HG03025 (cell line): ENCODE data around the gene FAM25A.
"Not testable (repeated sequence)": the region's sequence is repeated elsewhere in the genome, so short reads cannot be mapped to it uniquely, and the experiment has no call there.

Experiments used
- ATAC-seq: cut with Tn5 transposase; IDR thresholded peaks from one replicate; pipeline ENCODE4 v1.9.1; 2021; ENCODE audit warnings: mild to moderate bottlenecking, moderate library complexity; ENCODE audit not compliant: unreplicated experiment, low FRiP score

FAM25A gene

GRCh38 chr10:87009134-87009696 is 10.9 kb upstream of the FAM25A start:
- not testable (repeated sequence) for ATAC-seq

GRCh38 chr10:87013528-87013927 is 6.6 kb upstream of the FAM25A start:
- not testable (repeated sequence) for ATAC-seq

GRCh38 chr10:87014986-87015716 is 4.9 kb upstream of the FAM25A start:
- not testable (repeated sequence) for ATAC-seq

GRCh38 chr10:87018127-87018526 is 2.0 kb upstream of the FAM25A start:
- ATAC-seq, result not testable (repeated sequence)

GRCh38 chr10:87019066-87019465 is 1.0 kb upstream of the FAM25A start:
- not testable (repeated sequence) for ATAC-seq

- not testable (repeated sequence) for ATAC-seq
Measured at GRCh38 chr10:87019504-87019903, 590 bp upstream of the FAM25A start.

- not testable (repeated sequence) for ATAC-seq
Measured at GRCh38 chr10:87025285-87025958, 5.3 kb downstream of the FAM25A start.

- not testable (repeated sequence) for ATAC-seq
Measured at GRCh38 chr10:87026747-87027508, 6.8 kb downstream of the FAM25A start.

- not testable (repeated sequence) for ATAC-seq
Measured at GRCh38 chr10:87030419-87030818, 10.3 kb downstream of the FAM25A start.

- ATAC-seq, result no peak
Measured at GRCh38 chr10:87030912-87031635, 11.0 kb downstream of the FAM25A start.

- ATAC-seq, result no peak
Measured at GRCh38 chr10:87036623-87037022, 16.5 kb downstream of the FAM25A start.

GRCh38 chr10:87038286-87038717 is 18.2 kb downstream of the FAM25A start:
- ATAC-seq, result no peak

- ATAC-seq, result no peak
Measured at GRCh38 chr10:87038786-87039185, 18.7 kb downstream of the FAM25A start.

GRCh38 chr10:87043579-87043978 is 23.5 kb downstream of the FAM25A start:
- ATAC-seq, result not testable (repeated sequence)

GRCh38 chr10:87045434-87045938 is 25.4 kb downstream of the FAM25A start:
- ATAC-seq, result no peak

GRCh38 chr10:87053111-87053510 is 33.0 kb downstream of the FAM25A start:
- no peak for ATAC-seq

GRCh38 chr10:87053577-87054181 is 33.6 kb downstream of the FAM25A start:
- ATAC-seq, result no peak

- ATAC-seq, result no peak
Measured at GRCh38 chr10:87054373-87055295, 34.5 kb downstream of the FAM25A start.
